ENCODE data around the gene VKORC1L1.
"Not testable (repeated sequence)": the region's sequence is repeated elsewhere in the genome, so short reads cannot be mapped to it uniquely, and the experiment has no call there.

The VKORC1L1 gene

DNA sequence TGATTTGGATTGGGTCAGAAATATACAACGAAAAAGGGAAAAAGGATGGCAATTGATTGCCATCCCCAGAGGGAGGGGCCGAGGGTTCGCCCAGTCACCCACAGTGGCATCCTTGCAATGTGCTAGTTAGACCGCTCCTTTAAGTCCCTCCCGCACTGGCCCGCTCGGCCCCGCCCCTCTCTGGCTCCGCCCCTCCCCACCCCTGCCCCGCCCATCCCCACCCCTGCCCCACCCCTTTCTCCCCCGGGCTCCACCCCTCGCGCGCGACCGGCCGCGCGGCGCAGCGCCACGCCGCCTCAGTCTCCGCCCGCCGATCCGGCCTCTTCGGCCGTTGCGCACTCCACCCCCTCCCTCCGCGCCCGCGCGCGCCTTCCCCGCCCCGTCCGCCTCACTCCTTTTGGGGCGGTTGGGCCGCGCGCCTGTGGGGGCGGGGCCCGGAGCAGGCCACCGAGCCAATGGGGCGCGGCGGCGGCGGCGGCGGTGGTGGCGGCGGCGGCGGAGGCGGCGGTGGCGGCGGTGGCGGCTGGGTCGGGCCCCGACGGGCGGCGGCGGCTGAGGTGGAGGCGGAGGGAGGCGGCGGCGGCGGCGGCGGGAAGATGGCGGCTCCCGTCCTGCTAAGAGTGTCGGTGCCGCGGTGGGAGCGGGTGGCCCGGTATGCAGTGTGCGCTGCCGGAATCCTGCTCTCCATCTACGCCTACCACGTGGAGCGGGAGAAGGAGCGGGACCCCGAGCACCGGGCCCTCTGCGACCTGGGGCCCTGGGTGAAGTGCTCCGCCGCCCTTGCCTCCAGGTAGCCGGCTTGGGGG is at the start of gene VKORC1L1:
VKORC1L1 (plus strand) TSS at position 299 of the 806 bp plus-strand sequence; CDS start at position 597, 298 bp downstream.
- peak; percentile 65 for DNase-seq (ENCODE audit: low read depth, low spot score)
- H3K27ac ChIP-seq, result peak within 1 kb of the TSS; percentile 48

GRCh38 chr7:65827366-65827765 is 45.5 kb upstream of the VKORC1L1 start:
- no peak for DNase-seq (ENCODE audit: low read depth, low spot score)
- no peak overlapping the region for H3K27ac ChIP-seq

DNA sequence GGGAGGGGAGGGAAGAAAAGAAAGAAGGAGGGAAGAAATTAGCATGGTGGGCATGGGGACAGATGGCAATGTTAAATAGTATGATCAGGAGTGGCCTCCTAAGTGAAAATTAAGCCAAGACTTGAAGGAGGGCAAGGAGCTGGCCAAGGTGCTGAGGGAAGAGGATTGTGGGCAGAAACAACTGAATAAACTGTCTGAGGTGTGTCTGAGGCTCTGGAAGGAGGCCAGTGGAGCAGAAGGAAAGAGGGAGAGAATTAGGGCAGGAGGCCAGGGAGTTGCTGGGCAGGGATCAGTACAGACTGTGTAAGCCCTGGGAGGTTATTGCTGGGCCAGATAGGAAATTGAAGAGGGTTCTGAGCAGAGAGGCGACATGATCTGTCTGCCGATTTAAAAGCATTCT is 40.6 kb upstream of the VKORC1L1 start:
- no peak overlapping the region for H3K27ac ChIP-seq
- DNase-seq (ENCODE audit: low read depth, low spot score), result no peak

GRCh38 chr7:65836684-65837083 is 36.2 kb upstream of the VKORC1L1 start:
- not testable (repeated sequence) for DNase-seq (ENCODE audit: low read depth, low spot score); H3K27ac ChIP-seq

- not testable (repeated sequence) for DNase-seq (ENCODE audit: low read depth, low spot score)
- peak overlapping the region; percentile 12 for H3K27ac ChIP-seq
Measured at GRCh38 chr7:65837541-65837956, 35.3 kb upstream of the VKORC1L1 start.

DNA sequence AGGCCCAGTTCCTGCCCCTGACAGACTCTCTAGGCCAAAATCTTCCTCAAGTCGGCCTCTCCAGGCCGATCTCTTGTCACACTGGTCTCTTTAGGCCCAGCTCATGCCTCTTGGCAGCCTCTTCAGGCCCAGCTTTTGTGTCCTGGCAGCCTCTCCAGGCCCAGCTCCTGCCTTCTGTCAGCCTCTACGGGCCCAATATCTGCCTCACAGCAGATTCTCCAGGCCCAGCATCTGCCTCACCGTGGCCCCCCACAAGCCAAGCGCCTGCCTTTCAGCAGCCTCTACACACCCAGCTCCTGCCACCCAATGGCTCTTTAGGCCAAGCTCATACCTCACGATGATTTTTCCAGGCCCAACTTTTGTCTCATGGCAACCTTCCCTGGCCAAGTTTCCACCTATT is 33.0 kb upstream of the VKORC1L1 start:
- no peak for DNase-seq (ENCODE audit: low read depth, low spot score)
- H3K27ac ChIP-seq, result no peak overlapping the region

DNA sequence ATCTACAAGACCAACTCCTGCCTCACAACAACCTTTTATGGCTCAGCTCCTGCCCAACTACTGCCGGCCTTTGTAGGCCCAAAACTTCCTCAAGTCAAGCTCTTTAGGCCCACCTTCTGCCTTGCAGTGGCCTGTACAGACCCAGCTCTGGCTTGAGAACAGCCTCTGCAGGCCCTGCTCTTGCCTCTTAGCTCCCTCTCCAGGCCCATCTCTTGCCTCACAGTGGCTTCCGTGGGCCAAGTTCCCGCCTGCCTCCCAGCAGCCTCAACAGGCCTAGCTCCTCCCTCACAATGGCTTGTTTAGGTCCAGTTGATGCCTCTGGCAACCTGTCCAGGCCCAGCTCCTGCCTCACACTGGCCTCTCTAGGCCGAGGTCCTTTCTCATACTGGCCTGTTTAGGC is 32.4 kb upstream of the VKORC1L1 start:
- no peak for DNase-seq (ENCODE audit: low read depth, low spot score)
- no peak overlapping the region for H3K27ac ChIP-seq

DNA sequence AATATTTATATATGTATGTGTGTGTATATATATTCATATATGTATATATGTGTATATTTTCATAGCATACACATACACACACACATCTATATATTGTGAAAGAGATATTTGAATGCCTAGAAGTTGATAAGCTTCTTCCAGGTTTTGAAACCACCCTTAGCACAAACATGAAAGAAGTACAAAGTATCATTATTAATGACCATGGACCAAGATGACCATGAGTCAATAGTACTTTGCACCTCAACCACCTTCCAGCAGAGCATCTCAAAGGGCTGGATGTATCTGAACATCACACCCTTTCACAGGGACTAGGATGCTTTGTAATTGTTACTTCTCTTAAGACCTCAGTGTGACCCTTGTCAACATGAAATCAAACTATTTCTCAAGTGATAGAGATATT is 29.3 kb upstream of the VKORC1L1 start:
- not testable (repeated sequence) for DNase-seq (ENCODE audit: low read depth, low spot score)

DNA sequence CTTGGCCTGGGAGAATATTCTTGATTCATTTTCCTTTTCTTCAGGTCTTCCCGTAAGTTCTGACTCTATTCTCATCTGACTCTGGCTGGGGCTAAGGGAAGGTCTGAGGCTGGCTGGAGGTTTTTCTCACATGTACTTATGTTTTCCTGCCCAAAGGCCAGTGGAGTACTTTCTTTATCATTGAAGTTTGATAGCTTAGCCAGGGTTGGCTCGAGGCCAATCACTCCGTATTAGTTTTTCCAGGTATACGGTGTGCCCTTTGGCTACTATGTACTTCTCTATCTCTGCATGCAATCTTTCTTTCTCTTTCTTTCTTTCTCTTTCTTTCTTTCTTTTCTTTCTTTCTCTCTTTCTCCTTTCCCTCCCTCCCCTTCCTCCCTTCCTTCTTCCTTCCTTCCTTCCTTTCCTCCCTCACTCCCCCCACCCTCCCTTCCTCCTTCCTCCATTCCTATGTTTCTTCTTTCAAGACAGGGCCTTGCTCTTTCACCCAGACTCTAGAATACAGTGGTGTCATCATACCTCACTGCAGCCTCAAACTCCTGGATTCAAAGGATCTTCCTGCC is 26.8 kb upstream of the VKORC1L1 start:
- H3K27ac ChIP-seq, result no peak overlapping the region
- no peak for DNase-seq (ENCODE audit: low read depth, low spot score)

More for the DNA sequence above, 29.3 kb upstream of the VKORC1L1 start:
- not testable (repeated sequence) for H3K27ac ChIP-seq

DNA sequence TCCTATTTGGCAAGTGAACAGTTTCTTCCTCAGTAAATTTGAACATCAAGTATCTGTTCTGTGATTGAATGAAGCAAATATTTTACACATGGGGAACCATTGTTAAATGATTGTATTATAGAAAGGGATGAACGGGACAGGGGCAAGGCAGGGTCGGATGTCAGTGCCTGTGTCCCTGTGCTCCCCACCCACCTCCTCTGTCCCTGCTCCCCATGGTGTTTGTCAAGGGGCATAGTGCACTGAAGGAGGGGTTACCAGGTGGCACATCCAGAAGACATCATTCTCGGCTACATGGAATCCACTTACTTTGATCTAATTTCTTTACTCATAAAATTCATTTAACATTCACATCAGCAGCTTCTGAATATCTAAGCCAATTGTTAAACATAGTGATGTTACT is 19.4 kb upstream of the VKORC1L1 start:
- not testable (repeated sequence) for DNase-seq (ENCODE audit: low read depth, low spot score); H3K27ac ChIP-seq

GRCh38 chr7:65853892-65854291 is 19.0 kb upstream of the VKORC1L1 start:
- not testable (repeated sequence) for DNase-seq (ENCODE audit: low read depth, low spot score); H3K27ac ChIP-seq

DNA sequence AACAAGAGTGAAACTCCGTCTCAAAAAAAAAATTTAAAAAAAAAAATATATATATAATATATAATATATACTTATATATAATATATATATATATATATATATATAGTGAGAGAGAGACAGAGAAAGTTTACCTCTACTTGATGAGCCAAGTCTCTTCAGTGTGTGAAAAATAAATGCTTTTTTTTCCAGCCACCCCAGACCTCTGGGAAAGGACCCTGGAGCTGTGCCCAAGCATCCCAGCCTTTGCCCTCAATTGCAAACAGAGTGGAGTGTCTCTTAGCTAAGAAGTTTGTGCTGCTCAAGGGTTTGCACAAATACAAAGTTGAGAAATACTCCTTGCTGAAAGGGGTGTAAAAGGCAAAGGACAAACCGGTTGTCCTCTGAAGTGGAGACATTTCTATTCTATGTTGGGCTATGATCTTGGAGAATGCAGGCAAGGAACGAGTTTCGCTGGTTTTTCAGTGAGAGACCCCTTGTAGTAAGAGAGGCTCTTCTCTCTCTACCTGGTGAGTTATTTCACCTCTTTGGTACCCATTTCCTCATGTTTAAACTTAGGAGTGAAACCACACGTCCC is 15.5 kb upstream of the VKORC1L1 start:
- not testable (repeated sequence) for H3K27ac ChIP-seq; DNase-seq (ENCODE audit: low read depth, low spot score)

GRCh38 chr7:65858660-65859059 is 14.2 kb upstream of the VKORC1L1 start:
- DNase-seq (ENCODE audit: low read depth, low spot score), result not testable (repeated sequence)

GRCh38 chr7:65866244-65866643 is 6.6 kb upstream of the VKORC1L1 start:
- H3K27ac ChIP-seq; DNase-seq (ENCODE audit: low read depth, low spot score): not testable (repeated sequence)

More at GRCh38 chr7:65858660-65859059, 14.2 kb upstream of the VKORC1L1 start:
- H3K27ac ChIP-seq, result not testable (repeated sequence)

- not testable (repeated sequence) for H3K27ac ChIP-seq; DNase-seq (ENCODE audit: low read depth, low spot score)
Measured at GRCh38 chr7:65867681-65868080, 5.2 kb upstream of the VKORC1L1 start.

DNA sequence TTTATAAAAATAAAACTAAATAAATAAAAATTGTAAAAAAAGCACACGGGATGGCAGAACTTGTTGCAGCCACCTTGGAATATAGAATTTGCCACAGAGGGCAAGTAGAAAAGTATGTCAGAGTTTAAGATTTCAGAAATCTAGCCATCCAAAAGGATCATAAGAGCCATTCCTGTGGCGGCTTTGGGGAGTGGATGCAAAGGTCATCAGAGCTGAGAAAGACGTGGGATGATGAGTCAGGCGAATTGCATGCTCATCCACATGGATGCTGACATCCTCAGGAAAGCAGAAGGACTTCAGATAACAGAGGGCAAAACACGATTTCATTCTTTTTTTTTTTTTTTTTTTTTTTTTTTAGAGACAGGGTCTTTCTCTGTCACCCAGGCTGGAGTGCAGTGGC is 3.6 kb upstream of the VKORC1L1 start:
- H3K27ac ChIP-seq; DNase-seq (ENCODE audit: low read depth, low spot score): not testable (repeated sequence)

DNA sequence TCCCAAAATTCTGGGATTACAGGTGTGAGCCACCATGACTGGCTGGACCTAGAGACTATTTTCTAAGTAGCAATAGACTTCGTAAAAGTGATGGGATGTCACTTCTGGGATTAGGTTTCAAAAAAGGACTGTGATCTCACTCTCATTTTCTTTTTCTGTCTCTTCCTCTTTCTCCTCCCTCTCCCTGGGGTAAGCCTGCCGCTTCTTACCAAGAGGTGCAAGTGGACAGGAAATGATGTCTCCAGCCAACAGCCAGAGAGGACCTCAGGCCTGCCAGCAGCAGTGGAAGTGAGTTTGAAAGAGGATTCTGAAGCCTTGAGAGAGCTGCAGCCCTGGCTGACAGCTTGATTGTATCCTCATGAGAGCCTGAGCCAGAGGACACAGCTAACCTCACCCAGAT is 1.4 kb upstream of the VKORC1L1 start:
- H3K27ac ChIP-seq; DNase-seq (ENCODE audit: low read depth, low spot score): not testable (repeated sequence)

- peak overlapping the region; percentile 48 for H3K27ac ChIP-seq
- DNase-seq (ENCODE audit: low read depth, low spot score), result not testable (repeated sequence)
Measured at GRCh38 chr7:65873582-65874193, 814 bp downstream of the VKORC1L1 start.

DNA sequence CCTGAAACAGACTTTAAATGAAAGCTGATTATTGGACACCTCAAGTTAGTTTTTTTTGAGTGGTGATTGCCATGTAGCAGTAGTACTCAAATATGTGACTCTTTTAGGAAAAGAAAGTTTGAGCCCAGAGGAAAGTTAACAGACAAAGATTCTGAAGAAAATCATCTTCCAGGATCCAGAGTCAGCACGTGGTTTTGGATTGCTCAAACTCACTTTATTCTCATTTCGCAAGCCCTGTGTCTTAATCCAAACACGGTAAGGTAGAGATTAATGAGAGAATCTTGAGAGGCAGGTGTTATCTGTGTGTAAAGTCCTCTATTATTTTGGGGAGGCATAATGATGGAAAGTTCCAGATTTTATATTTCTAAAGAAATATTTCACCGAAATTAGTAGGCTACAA is 2.8 kb downstream of the VKORC1L1 start:
- not testable (repeated sequence) for DNase-seq (ENCODE audit: low read depth, low spot score)

DNA sequence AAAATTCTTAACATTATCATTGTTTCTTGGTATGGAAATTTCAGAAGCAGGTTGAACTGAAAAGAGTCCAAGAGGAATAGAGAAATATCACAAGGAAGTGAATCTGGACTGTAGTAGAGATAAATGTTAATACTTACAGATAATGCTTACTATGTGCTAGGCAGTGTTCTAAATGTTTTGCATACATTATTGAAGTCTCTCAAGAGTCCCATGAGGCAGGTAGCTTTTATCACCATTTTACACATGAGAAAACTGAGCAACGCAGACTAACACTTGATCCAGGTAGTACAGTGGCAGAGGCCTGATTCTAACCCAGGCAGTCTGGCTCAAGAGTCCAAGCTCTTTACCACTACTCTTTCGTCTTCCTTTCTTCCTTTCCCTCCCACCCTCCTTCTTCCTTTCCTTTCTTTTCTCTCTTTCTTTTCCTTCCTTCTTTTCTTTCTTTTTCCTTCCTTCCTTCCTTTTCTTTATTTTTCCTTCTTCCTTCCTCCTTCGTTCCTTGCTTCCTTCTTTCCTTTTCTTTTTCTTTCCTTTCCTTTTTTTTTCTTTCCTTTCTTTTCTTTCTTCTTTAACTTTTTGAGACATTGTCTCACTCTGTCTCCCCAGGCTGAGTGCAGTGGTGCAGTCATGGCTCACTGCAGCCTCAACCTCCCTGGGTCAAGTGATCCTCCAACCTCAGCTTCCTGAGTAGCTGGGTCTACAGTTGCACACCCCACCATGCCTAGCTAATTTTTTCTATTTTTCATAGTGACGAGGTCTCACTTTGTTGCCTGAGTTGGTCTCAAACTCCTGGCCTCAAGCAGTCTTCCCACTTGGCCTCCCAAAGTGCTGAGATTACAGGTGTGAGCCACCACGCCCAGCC is 6.6 kb downstream of the VKORC1L1 start:
- DNase-seq (ENCODE audit: low read depth, low spot score); H3K27ac ChIP-seq: not testable (repeated sequence)

More for the DNA sequence above, 2.8 kb downstream of the VKORC1L1 start:
- H3K27ac ChIP-seq, result not testable (repeated sequence)
